HCT116 (cell line): ENCODE measurements around the gene ZNF276. TPM values are rescaled to one million over a fixed set of nuclear protein-coding genes. Genes with fewer than 3 reads are reported as not detected.

Source experiments
- ATAC-seq: fragments of 200-7000 bp; cut with Tn5 transposase; 2 replicates; pipeline ENCODE4 v1.9.1; 2020; ENCODE audit warnings: mild to moderate bottlenecking, moderate library complexity
- BruUV-seq: library from RNA; stranded (reverse); fragments of 400-500 nt; replicated peaks from 2 replicates; lab custom pipeline; 2021; lab: Mats Ljungman, UMichigan
- CTCF ChIA-PET: fragments of 300-600 bp; sonication (Branson Sonifier 250); formaldehyde crosslinking; loops from one replicate; lab custom pipeline; 2021; ENCODE audit warnings: antibody characterized with exemption; lab: Charles Lee
- POLR2A ChIA-PET: fragments of 300-600, 350-600 bp; sonication (Branson Sonifier 250); formaldehyde crosslinking; loops from one replicate; lab custom pipeline; 2021; ENCODE audit warnings: antibody characterized with exemption; lab: Charles Lee
- RAD21 ChIA-PET, 2 experiments: fragments of 300-600 bp; sonication (Branson Sonifier 250); formaldehyde crosslinking; loops; one replicate each; lab custom pipeline; 2023; ENCODE audit warnings: low total read pairs in 2 of 2; ENCODE audit not compliant: uncharacterized antibody in 2 of 2, unreplicated experiment in 2 of 2, low non-redundant PET in 1 of 2; lab: Charles Lee
- DNase-seq: peaks from one replicate; pipeline ENCODE4 v3.0.0-alpha.2; 2010; ENCODE audit warnings: low read depth, low spot score
- H2AFZ ChIP-seq: fragments of 200-600 bp; shearing (Covaris generic), sonication (generic); 2 replicates; pipeline ENCODE4 v1.6.1; 2017; ENCODE audit warnings: low read depth, mixed run types, mixed read lengths, antibody characterized with exemption, low read length; ENCODE audit not compliant: poor library complexity, severe bottlenecking
- H3K27ac ChIP-seq: 2 replicates; pipeline ENCODE4 v1.5.1; 2012; ENCODE audit warnings: low read depth, low read length
- H3K27me3 ChIP-seq: fragments of 200-600 bp; sonication (generic); 2 replicates; pipeline ENCODE4 v1.6.1; 2016; ENCODE audit warnings: mixed run types, low read length, mixed read lengths; ENCODE audit not compliant: insufficient read depth
- H3K36me3 ChIP-seq, 2 experiments: fragments of 200-500 bp in 1 of 2; fragments of 200-600 bp in 1 of 2; sonication (Bioruptor generic) in 1 of 2; sonication (generic) in 1 of 2; 2 replicates each; pipeline versions ENCODE4 v1.5.1 to v1.6.1; 2014 to 2016; ENCODE audit warnings: low read length in 2 of 2, inconsistent platforms in 1 of 2, mixed read lengths in 1 of 2, mixed run types in 1 of 2; ENCODE audit not compliant: insufficient read depth in 2 of 2, control insufficient read depth in 1 of 2
- H3K4me1 ChIP-seq, 2 experiments: fragments of 200-600 bp in 1 of 2; sonication (generic) in 1 of 2; 2 replicates each; pipeline versions ENCODE4 v1.5.1 to v1.6.1; 2012 to 2017; ENCODE audit warnings: low read length in 2 of 2, inconsistent platforms in 1 of 2, mild to moderate bottlenecking in 1 of 2, mixed read lengths in 1 of 2, mixed run types in 1 of 2, moderate library complexity in 1 of 2; ENCODE audit not compliant: insufficient read depth in 2 of 2, control insufficient read depth in 1 of 2
- H3K4me2 ChIP-seq: fragments of 200-600 bp; sonication (generic); 2 replicates; pipeline ENCODE4 v1.6.1; 2017; ENCODE audit warnings: mixed run types, low read length, mixed read lengths
- H3K4me3 ChIP-seq, 2 experiments: fragments of 200-600 bp in 1 of 2; sonication (generic) in 1 of 2; replicated peaks in 1 of 2; 2 replicates each; pipeline ENCODE4 v1.5.1; 2011 to 2016; ENCODE audit warnings: low read length in 2 of 2, control low read depth in 1 of 2, low read depth in 1 of 2, mild to moderate bottlenecking in 1 of 2, mixed read lengths in 1 of 2, mixed run types in 1 of 2
- H3K79me2 ChIP-seq: fragments of 200-600 bp; sonication (generic); 2 replicates; pipeline ENCODE4 v1.6.1; 2017; ENCODE audit warnings: mild to moderate bottlenecking, mixed run types, low read length, moderate library complexity, mixed read lengths; ENCODE audit not compliant: insufficient read depth
- H3K9ac ChIP-seq: fragments of 200-600 bp; sonication (generic); 2 replicates; pipeline ENCODE4 v1.6.1; 2016; ENCODE audit warnings: low read length, mixed read lengths
- H3K9me2 ChIP-seq: fragments of 200-600 bp; sonication (generic), shearing (Covaris generic); 2 replicates; pipeline ENCODE4 v1.6.1; 2017; ENCODE audit warnings: mixed run types, mild to moderate bottlenecking, moderate library complexity; ENCODE audit not compliant: insufficient read depth
- H3K9me3 ChIP-seq, 2 experiments: fragments of 200-500 bp in 1 of 2; fragments of 200-600 bp in 1 of 2; sonication (Bioruptor generic) in 1 of 2; sonication (generic) in 1 of 2; 2 replicates each; pipeline ENCODE4 v1.6.1; 2014 to 2017; ENCODE audit warnings: low read length in 2 of 2, mixed read lengths in 2 of 2, inconsistent platforms in 1 of 2, low read depth in 1 of 2, mild to moderate bottlenecking in 1 of 2, mixed run types in 1 of 2, moderate library complexity in 1 of 2; ENCODE audit not compliant: control insufficient read depth in 1 of 2, insufficient read depth in 1 of 2
- H4K20me1 ChIP-seq: fragments of 200-600 bp; sonication (generic), shearing (Covaris generic); 2 replicates; pipeline ENCODE4 v1.6.1; 2017; ENCODE audit warnings: mixed run types, mild to moderate bottlenecking, moderate library complexity; ENCODE audit not compliant: insufficient read depth
- CBX3 ChIP-seq: IDR thresholded peaks from 2 replicates; pipeline ENCODE4 v1.6.1; 2012; ENCODE audit warnings: low read depth
- CEBPB ChIP-seq: IDR thresholded peaks from 2 replicates; pipeline ENCODE4 v1.6.1; 2012; ENCODE audit warnings: low read depth
- CTCF ChIP-seq, 3 experiments: fragments of 200-600 bp in 1 of 3; sonication (generic) in 1 of 3; IDR thresholded peaks in 2 of 3; conservative IDR thresholded peaks in 1 of 3; 2 replicates each; pipeline ENCODE4 v1.5.1; 2012 to 2017; ENCODE audit warnings: low read depth in 2 of 3, low read length in 2 of 3, antibody characterized with exemption in 1 of 3, borderline replicate concordance in 1 of 3, control low read depth in 1 of 3, mild to moderate bottlenecking in 1 of 3, mixed read lengths in 1 of 3, mixed run types in 1 of 3, moderate library complexity in 1 of 3; ENCODE audit not compliant: insufficient read depth in 1 of 3
- EGR1 ChIP-seq: IDR thresholded peaks from 2 replicates; pipeline ENCODE4 v1.6.1; 2012; ENCODE audit warnings: low read depth
- EZH2 ChIP-seq: fragments of 200-600 bp; sonication (generic); IDR thresholded peaks from 2 replicates; pipeline ENCODE4 v1.6.1; 2017; ENCODE audit warnings: antibody characterized with exemption, mixed run types
- FOSL1 ChIP-seq: IDR thresholded peaks from 2 replicates; pipeline ENCODE4 v1.6.1; 2012; ENCODE audit warnings: low read depth
- MAX ChIP-seq: IDR thresholded peaks from 2 replicates; pipeline ENCODE4 v1.6.1; 2012
- POLR2A ChIP-seq: IDR thresholded peaks from 2 replicates; pipeline ENCODE4 v1.7.0; 2011; ENCODE audit warnings: borderline replicate concordance; ENCODE audit not compliant: insufficient read depth, insufficient read length; ENCODE audit errors: extremely low read depth
- SIN3A ChIP-seq: IDR thresholded peaks from 2 replicates; pipeline ENCODE4 v1.6.1; 2012; ENCODE audit warnings: low read depth
- SRF ChIP-seq: IDR thresholded peaks from 2 replicates; pipeline ENCODE4 v1.6.1; 2012; ENCODE audit warnings: low read depth
- TCF7L2 ChIP-seq: IDR thresholded peaks from 2 replicates; pipeline ENCODE4 v1.7.0; 2011; ENCODE audit warnings: borderline replicate concordance, inconsistent platforms; ENCODE audit not compliant: insufficient read depth, insufficient read length; ENCODE audit errors: extremely low read depth
- YY1 ChIP-seq: IDR thresholded peaks from 2 replicates; pipeline ENCODE4 v1.6.1; 2011; ENCODE audit warnings: low read length, low read depth, moderate library complexity, mild to moderate bottlenecking; ENCODE audit not compliant: insufficient replicate concordance; ENCODE audit errors: extremely low read depth
- ZFX ChIP-seq: fragments of 450-650 bp; IDR thresholded peaks from 2 replicates; pipeline ENCODE4 v1.6.1; 2017
- intact Hi-C: fragments of 100-400 bp; cut with micrococcal nuclease; formaldehyde crosslinking; loops from 2 replicates; pipeline ENCODE4 v1.10.0; 2022
- total RNA-seq: library from RNA; stranded (reverse); gene quantifications from one replicate; pipeline ENCODE4 v1.2.1, GENCODE V29; 2021; ENCODE audit not compliant: unreplicated experiment
- TF ChIP-seq, protein P1 (sequence below): IDR thresholded peaks from 2 replicates; pipeline ENCODE4 v1.6.1; 2011; ENCODE audit warnings: mild to moderate bottlenecking, low read length, moderate library complexity; ENCODE audit not compliant: insufficient replicate concordance; ENCODE audit errors: extremely low read depth

ZNF276 gene
- total RNA-seq, 1 experiment from 2014 or later = 49.9 TPM

GRCh38 chr16:89742948-89743347 lies 21.6 kb downstream of the ZNF276 start:
- peaks cover 53 to 76% of the 10 kb centered on the region in 2 experiments for H3K36me3 ChIP-seq
- CTCF ChIA-PET = interaction anchor here (1.5 kb wide), 1 partner anchor 37 kb away, joined by 3 read pairs; no protein-coding TSS in a partner anchor
- POLR2A ChIA-PET = interaction anchor here (1.0 kb wide), 1 partner anchor 130 kb away, joined by 3 read pairs; the partner anchor contains the start of gene TCF25
- intact Hi-C loops = no loop called here
- no peak overlapping the region for H3K4me2 ChIP-seq
- H3K9me2 ChIP-seq = no peaks in the 10 kb centered on the region
- TF ChIP-seq SIN3A = no peak
- no peak for TF ChIP-seq YY1
- no peak for TF ChIP-seq CTCF (IDR thresholded peaks at IDR 0.05 in 2 of 3, conservative IDR thresholded peaks at IDR 0.05 in 1 of 3; ENCODE audit: borderline replicate concordance in 1 of 3, insufficient read depth in 1 of 3, low read depth in 2 of 3, low read length in 2 of 3)
- TF ChIP-seq MAX = no peak
- no peak for TF ChIP-seq FOSL1
- TF ChIP-seq, protein P1, sequence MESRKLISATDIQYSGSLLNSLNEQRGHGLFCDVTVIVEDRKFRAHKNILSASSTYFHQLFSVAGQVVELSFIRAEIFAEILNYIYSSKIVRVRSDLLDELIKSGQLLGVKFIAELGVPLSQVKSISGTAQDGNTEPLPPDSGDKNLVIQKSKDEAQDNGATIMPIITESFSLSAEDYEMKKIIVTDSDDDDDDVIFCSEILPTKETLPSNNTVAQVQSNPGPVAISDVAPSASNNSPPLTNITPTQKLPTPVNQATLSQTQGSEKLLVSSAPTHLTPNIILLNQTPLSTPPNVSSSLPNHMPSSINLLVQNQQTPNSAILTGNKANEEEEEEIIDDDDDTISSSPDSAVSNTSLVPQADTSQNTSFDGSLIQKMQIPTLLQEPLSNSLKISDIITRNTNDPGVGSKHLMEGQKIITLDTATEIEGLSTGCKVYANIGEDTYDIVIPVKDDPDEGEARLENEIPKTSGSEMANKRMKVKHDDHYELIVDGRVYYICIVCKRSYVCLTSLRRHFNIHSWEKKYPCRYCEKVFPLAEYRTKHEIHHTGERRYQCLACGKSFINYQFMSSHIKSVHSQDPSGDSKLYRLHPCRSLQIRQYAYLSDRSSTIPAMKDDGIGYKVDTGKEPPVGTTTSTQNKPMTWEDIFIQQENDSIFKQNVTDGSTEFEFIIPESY = no peak
- no peak for TF ChIP-seq CEBPB
- no peak for TF ChIP-seq CBX3
- no peak for TF ChIP-seq EZH2
- no peak for TF ChIP-seq TCF7L2
- TF ChIP-seq POLR2A = no peak
- no peak for TF ChIP-seq EGR1
- TF ChIP-seq SRF = no peak
- TF ChIP-seq ZFX = no peak
- H3K27ac ChIP-seq = no peak overlapping the region
- no peak for ATAC-seq
- H3K9ac ChIP-seq = no peak overlapping the region
- RAD21 ChIA-PET = no interaction called here
- H3K9me3 ChIP-seq = no peaks in the 10 kb centered on the region
- no peaks in the 10 kb centered on the region for H3K27me3 ChIP-seq
- H3K4me1 ChIP-seq = no peaks in the 10 kb centered on the region
- no peak overlapping the region for H3K4me3 ChIP-seq
- no TSS peak for BruUV-seq
- no peak for DNase-seq
- no peaks in the 10 kb centered on the region for H4K20me1 ChIP-seq
- H2AFZ ChIP-seq = no peak overlapping the region
- no peaks in the 10 kb centered on the region; the same call in 1 of the 2 replicates for H3K79me2 ChIP-seq
